HepG2 (cell line): ENCODE measurements around the gene ZCCHC3. TPM values are rescaled to one million over a fixed set of nuclear protein-coding genes. Genes with fewer than 3 reads are reported as not detected.
A peak's percentile ranks its signal among the peaks of the same experiment; 100 is the strongest.

Experiments used
- ATM ChIP-seq: fragments of 450-650 bp; IDR thresholded peaks from 2 replicates; pipeline ENCODE4 v1.7.1; 2017; ENCODE audit warnings: mild to moderate bottlenecking, borderline replicate concordance
- EP300 ChIP-seq, 3 experiments: sonication (generic) in 1 of 3; formaldehyde crosslinking in 1 of 3; IDR thresholded peaks; 2 replicates each; pipeline versions ENCODE4 v1.5.1 to v1.6.1; 2011 to 2020; ENCODE audit warnings: low read depth in 2 of 3, low read length in 2 of 3, borderline replicate concordance in 1 of 3, improper control_type of control experiment in 1 of 3, mild to moderate bottlenecking in 1 of 3, missing genetic modification reagents in 1 of 3, moderate library complexity in 1 of 3
- GFI1 ChIP-seq: sonication (generic); formaldehyde crosslinking; IDR thresholded peaks from 2 replicates; pipeline ENCODE4 v1.5.0; 2020; ENCODE audit warnings: missing genetic modification reagents, mild to moderate bottlenecking, borderline replicate concordance
- HNF4G ChIP-seq, 2 experiments: sonication (generic) in 1 of 2; formaldehyde crosslinking in 1 of 2; IDR thresholded peaks; 2 replicates each; pipeline versions ENCODE4 v1.4.0 to v1.6.1; 2011 to 2020; ENCODE audit warnings: borderline replicate concordance in 2 of 2, low read depth in 2 of 2, mild to moderate bottlenecking in 2 of 2, low read length in 1 of 2, missing genetic modification reagents in 1 of 2, moderate library complexity in 1 of 2
- IRF9 ChIP-seq: sonication (generic); formaldehyde crosslinking; IDR thresholded peaks from 2 replicates; pipeline ENCODE4 v1.8.0; 2022; ENCODE audit warnings: missing genetic modification reagents, mild to moderate bottlenecking, borderline replicate concordance
- KDM1A ChIP-seq: IDR thresholded peaks from 2 replicates; pipeline ENCODE4 v1.6.1; 2016; ENCODE audit warnings: missing compliant biosample characterization
- KMT2B ChIP-seq: IDR thresholded peaks from 2 replicates; pipeline ENCODE4 v1.6.1; 2016; ENCODE audit warnings: missing genetic modification reagents, missing compliant biosample characterization
- MATR3 ChIP-seq: sonication (generic); formaldehyde crosslinking; IDR thresholded peaks from 2 replicates; pipeline ENCODE4 v1.4.0; 2020; ENCODE audit warnings: missing genetic modification reagents
- MIER3 ChIP-seq: IDR thresholded peaks from 2 replicates; pipeline ENCODE4 v1.6.1; 2016; ENCODE audit warnings: missing compliant biosample characterization, borderline replicate concordance
- MYPOP ChIP-seq: sonication (generic); formaldehyde crosslinking; IDR thresholded peaks from 2 replicates; pipeline ENCODE4 v1.8.1; 2023; ENCODE audit warnings: mild to moderate bottlenecking, moderate library complexity, missing genetic modification reagents
- NBN ChIP-seq: fragments of 450-650 bp; conservative IDR thresholded peaks from 2 replicates; pipeline ENCODE4 v1.6.1; 2017
- NCOA5 ChIP-seq: sonication (generic); formaldehyde crosslinking; IDR thresholded peaks from 2 replicates; pipeline ENCODE4 v1.4.0; 2020; ENCODE audit warnings: missing genetic modification reagents
- NONO ChIP-seq, 2 experiments: fragments of 450-650 bp in 1 of 2; sonication (generic) in 1 of 2; formaldehyde crosslinking in 1 of 2; IDR thresholded peaks in 1 of 2; conservative IDR thresholded peaks in 1 of 2; 2 replicates each; pipeline versions ENCODE4 v1.6.1 to v1.8.0; 2017 to 2022; ENCODE audit warnings: mild to moderate bottlenecking in 1 of 2, missing genetic modification reagents in 1 of 2, moderate library complexity in 1 of 2
- RARA ChIP-seq: IDR thresholded peaks from 2 replicates; pipeline ENCODE4 v1.6.1; 2016; ENCODE audit warnings: missing genetic modification reagents, missing compliant biosample characterization
- SP2 ChIP-seq: sonication (generic); formaldehyde crosslinking; IDR thresholded peaks from 2 replicates; pipeline ENCODE4 v1.5.1; 2020; ENCODE audit warnings: mild to moderate bottlenecking, missing genetic modification reagents
- ZBTB8A ChIP-seq: sonication (generic); formaldehyde crosslinking; IDR thresholded peaks from 2 replicates; pipeline ENCODE4 v1.4.0; 2020; ENCODE audit warnings: mild to moderate bottlenecking, low read depth, missing genetic modification reagents, borderline replicate concordance
- ZFP62 ChIP-seq: sonication (generic); formaldehyde crosslinking; IDR thresholded peaks from 2 replicates; pipeline ENCODE4 v1.4.0; 2020; ENCODE audit warnings: missing genetic modification reagents
- ZNF30 ChIP-seq: sonication (generic); formaldehyde crosslinking; IDR thresholded peaks from 2 replicates; pipeline ENCODE4 v1.5.0; 2020; ENCODE audit warnings: mild to moderate bottlenecking, missing genetic modification reagents
- ZNF337 ChIP-seq: sonication (generic); formaldehyde crosslinking; IDR thresholded peaks from 2 replicates; pipeline ENCODE4 v1.5.1; 2020; ENCODE audit warnings: missing genetic modification reagents, low read depth, mild to moderate bottlenecking, borderline replicate concordance
- polyA plus RNA-seq, 8 experiments: library from polyadenylated mRNA; depleted of rRNA in 3 of 8; stranded (reverse) in 7 of 8; unstranded in 1 of 8; fragments of >200 nt; fragmentation: Illumina TruSeq in 4 of 8; extraction: Trizol in 4 of 8; gene quantifications; 2 replicates each; pipeline versions ENCODE4 v1.2.1 to v1.2.3, GENCODE V29; 2011 to 2016; ENCODE audit warnings: low read depth in 4 of 8, missing spikeins in 1 of 8, mixed read lengths in 1 of 8; ENCODE audit not compliant: insufficient read depth in 1 of 8
- total RNA-seq, 5 experiments: library from RNA; depleted of rRNA; stranded (reverse); fragments of >200 nt; fragmentation: Illumina TruSeq; extraction: Trizol; gene quantifications; 2 replicates each; pipeline ENCODE4 v1.2.3, GENCODE V29; 2016; ENCODE audit warnings: low read depth in 1 of 5
- TF ChIP-seq, protein P1 (sequence below): sonication (generic); formaldehyde crosslinking; IDR thresholded peaks from 2 replicates; pipeline ENCODE4 v1.4.0; 2020; ENCODE audit warnings: missing genetic modification reagents, borderline replicate concordance
- TF ChIP-seq, protein P2 (sequence below): sonication (generic); formaldehyde crosslinking; IDR thresholded peaks from 2 replicates; pipeline ENCODE4 v1.4.0; 2020; ENCODE audit warnings: mild to moderate bottlenecking, missing genetic modification reagents

ZCCHC3 gene
- total and polyA plus RNA-seq, 2 of the 13 experiments (the other 11 are each of a cell fraction or from before 2014, with no cell fraction given): 46.6 to 63.0 TPM

DNA sequence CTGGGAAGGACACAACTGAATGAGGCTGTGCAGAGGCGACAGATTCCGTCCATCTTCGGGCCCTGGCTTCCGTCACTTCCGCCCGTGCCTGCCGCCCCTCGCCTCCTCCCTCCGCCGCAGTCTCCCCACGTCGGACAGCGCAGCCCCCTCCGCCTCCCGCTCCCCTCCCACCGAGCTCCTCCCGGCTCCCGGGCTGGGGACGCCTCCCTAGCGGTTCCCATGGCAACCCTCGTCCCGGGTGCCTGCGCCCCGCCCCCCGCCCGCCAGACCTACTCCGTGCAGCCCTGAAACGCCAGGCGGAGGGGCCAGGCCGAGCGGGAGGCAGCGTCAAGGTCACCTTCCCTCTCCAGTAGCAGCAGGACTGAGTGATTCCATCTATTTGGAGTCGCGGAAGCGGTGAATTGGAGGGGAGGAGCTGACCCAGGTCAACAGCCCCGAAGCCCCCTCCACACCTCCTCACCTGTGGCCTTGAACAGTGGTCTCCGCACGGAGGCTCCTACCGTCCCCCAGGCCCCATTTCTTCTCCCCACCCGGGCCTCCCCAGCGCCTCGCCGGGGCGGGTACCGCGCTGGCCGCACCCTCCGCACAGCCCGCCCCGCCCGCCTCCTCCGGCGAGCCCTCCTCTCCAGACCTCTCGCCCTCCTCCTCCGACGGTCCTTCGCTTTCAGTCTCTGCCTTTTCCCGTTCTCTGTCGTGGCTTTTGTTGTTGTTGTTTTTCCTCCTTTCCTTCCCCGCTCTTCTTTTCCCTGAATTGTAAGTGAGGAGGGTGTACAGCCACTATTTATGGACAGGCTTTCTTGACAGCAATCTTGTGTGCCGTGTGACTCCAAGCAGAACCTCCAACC is 50.5 kb downstream of the ZCCHC3 start (continued):
- TF ChIP-seq ZBTB8A (CRISPR knock-in tag) (no peak; the same call in 1 of the 2 replicates), ZNF30 (CRISPR knock-in tag) (no peak), NONO (IDR thresholded peaks at IDR 0.05) (no peak; the same call in 1 of the 2 replicates), NONO (CRISPR knock-in tag; conservative IDR thresholded peaks at IDR 0.05) (peak; percentile 100), KMT2B (CRISPR knock-in tag) (peak; percentile 73), NCOA5 (CRISPR knock-in tag) (no peak), HNF4G (IDR thresholded peaks at IDR 0.05; ENCODE audit: borderline replicate concordance, low read depth, low read length) (peak; percentile 80), HNF4G (CRISPR knock-in tag; IDR thresholded peaks at IDR 0.05; ENCODE audit: borderline replicate concordance, low read depth) (peak; percentile 97), ZFP62 (no peak), ZNF337 (CRISPR knock-in tag) (no peak), MYPOP (CRISPR knock-in tag) (no peak; the same call in 1 of the 2 replicates), KDM1A (peak; percentile 75; the same call in 1 of the 2 replicates), GFI1 (CRISPR knock-in tag) (peak; percentile 92), ATM (no peak), MATR3 (CRISPR knock-in tag) (no peak), NBN (peak; percentile 79; the same call in 1 of the 2 replicates), MIER3 (CRISPR knock-in tag) (peak; percentile 99), EP300 (IDR thresholded peaks at IDR 0.05; ENCODE audit: low read depth in 2 of 2, low read length in 2 of 2) (peak in 1 of 2 experiments; percentile 86; a peak in 3 of 4 replicates), EP300 (CRISPR knock-in tag; IDR thresholded peaks at IDR 0.05; ENCODE audit: borderline replicate concordance) (peak; percentile 73), SP2 (CRISPR knock-in tag) (peak; percentile 73), IRF9 (CRISPR knock-in tag) (peak; percentile 93), RARA (peak; percentile 98)
- TF ChIP-seq, protein P1, sequence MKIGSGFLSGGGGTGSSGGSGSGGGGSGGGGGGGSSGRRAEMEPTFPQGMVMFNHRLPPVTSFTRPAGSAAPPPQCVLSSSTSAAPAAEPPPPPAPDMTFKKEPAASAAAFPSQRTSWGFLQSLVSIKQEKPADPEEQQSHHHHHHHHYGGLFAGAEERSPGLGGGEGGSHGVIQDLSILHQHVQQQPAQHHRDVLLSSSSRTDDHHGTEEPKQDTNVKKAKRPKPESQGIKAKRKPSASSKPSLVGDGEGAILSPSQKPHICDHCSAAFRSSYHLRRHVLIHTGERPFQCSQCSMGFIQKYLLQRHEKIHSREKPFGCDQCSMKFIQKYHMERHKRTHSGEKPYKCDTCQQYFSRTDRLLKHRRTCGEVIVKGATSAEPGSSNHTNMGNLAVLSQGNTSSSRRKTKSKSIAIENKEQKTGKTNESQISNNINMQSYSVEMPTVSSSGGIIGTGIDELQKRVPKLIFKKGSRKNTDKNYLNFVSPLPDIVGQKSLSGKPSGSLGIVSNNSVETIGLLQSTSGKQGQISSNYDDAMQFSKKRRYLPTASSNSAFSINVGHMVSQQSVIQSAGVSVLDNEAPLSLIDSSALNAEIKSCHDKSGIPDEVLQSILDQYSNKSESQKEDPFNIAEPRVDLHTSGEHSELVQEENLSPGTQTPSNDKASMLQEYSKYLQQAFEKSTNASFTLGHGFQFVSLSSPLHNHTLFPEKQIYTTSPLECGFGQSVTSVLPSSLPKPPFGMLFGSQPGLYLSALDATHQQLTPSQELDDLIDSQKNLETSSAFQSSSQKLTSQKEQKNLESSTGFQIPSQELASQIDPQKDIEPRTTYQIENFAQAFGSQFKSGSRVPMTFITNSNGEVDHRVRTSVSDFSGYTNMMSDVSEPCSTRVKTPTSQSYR (CRISPR knock-in tag): peak; percentile 98
- TF ChIP-seq, protein P2, sequence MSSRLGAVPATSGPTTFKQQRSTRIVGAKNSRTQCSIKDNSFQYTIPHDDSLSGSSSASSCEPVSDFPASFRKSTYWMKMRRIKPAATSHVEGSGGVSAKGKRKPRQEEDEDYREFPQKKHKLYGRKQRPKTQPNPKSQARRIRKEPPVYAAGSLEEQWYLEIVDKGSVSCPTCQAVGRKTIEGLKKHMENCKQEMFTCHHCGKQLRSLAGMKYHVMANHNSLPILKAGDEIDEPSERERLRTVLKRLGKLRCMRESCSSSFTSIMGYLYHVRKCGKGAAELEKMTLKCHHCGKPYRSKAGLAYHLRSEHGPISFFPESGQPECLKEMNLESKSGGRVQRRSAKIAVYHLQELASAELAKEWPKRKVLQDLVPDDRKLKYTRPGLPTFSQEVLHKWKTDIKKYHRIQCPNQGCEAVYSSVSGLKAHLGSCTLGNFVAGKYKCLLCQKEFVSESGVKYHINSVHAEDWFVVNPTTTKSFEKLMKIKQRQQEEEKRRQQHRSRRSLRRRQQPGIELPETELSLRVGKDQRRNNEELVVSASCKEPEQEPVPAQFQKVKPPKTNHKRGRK (CRISPR knock-in tag): no peak
